Cortex of kidney (tissue), 1 donor: ENCODE results near the gene MDN1.
"Not testable (repeated sequence)": the region's sequence is repeated elsewhere in the genome, so short reads cannot be mapped to it uniquely, and the experiment has no call there.

Source experiments
- DNase-seq: peaks from one replicate; lab custom pipeline; 2025; lab: John Stamatoyannopoulos, UW

Gene MDN1

GRCh38 chr6:89819336-89820130 lies at the start of gene MDN1:
TSS of gene MDN1 (minus strand) at chr6:89819794. CDS start at chr6:89819607, 187 bp downstream.
- peak; percentile 71 for DNase-seq

GRCh38 chr6:89866024-89866678 lies 46.6 kb upstream of the MDN1 start:
- DNase-seq: no peak

GRCh38 chr6:89862698-89863097 lies 43.1 kb upstream of the MDN1 start:
- DNase-seq: no peak

GRCh38 chr6:89862273-89862672 lies 42.7 kb upstream of the MDN1 start:
- no peak for DNase-seq

- no peak for DNase-seq
Measured at GRCh38 chr6:89859744-89860143, 40.1 kb upstream of the MDN1 start.

GRCh38 chr6:89858041-89858440 lies 38.4 kb upstream of the MDN1 start:
- no peak for DNase-seq

GRCh38 chr6:89853068-89853467 lies 33.5 kb upstream of the MDN1 start:
- DNase-seq: no peak

- not testable (repeated sequence) for DNase-seq
Measured at GRCh38 chr6:89847513-89847912, 27.9 kb upstream of the MDN1 start.

- no peak for DNase-seq
Measured at GRCh38 chr6:89843070-89843469, 23.5 kb upstream of the MDN1 start.

GRCh38 chr6:89842228-89842627 lies 22.6 kb upstream of the MDN1 start:
- no peak for DNase-seq

GRCh38 chr6:89840538-89840937 lies 20.9 kb upstream of the MDN1 start:
- no peak for DNase-seq

GRCh38 chr6:89836639-89837222 lies 17.1 kb upstream of the MDN1 start:
- no peak for DNase-seq

- DNase-seq: no peak
Measured at GRCh38 chr6:89834884-89835792, 15.5 kb upstream of the MDN1 start.

- no peak for DNase-seq
Measured at GRCh38 chr6:89830170-89830809, 10.7 kb upstream of the MDN1 start.

GRCh38 chr6:89829472-89830169 lies 10.0 kb upstream of the MDN1 start, which contains the start of gene CASP8AP2:
TSS of gene CASP8AP2 (plus strand) at chr6:89829880.
- no peak for DNase-seq

GRCh38 chr6:89828988-89829471 lies 9.4 kb upstream of the MDN1 start:
- DNase-seq: no peak

GRCh38 chr6:89828475-89828987 lies 8.9 kb upstream of the MDN1 start:
- DNase-seq: not testable (repeated sequence)

GRCh38 chr6:89826029-89826528 lies 6.5 kb upstream of the MDN1 start:
- DNase-seq: no peak

- DNase-seq: no peak
Measured at GRCh38 chr6:89818977-89819335, 638 bp downstream of the MDN1 start.

- no peak for DNase-seq
Measured at GRCh38 chr6:89817481-89817880, 2.1 kb downstream of the MDN1 start.
